Skeletal muscle tissue (tissue), 4 donors: ENCODE results near the gene ZAP70. TPM values are rescaled to one million over a fixed set of nuclear protein-coding genes. Genes with fewer than 3 reads are reported as not detected.
"Not testable (repeated sequence)": the region's sequence is repeated elsewhere in the genome, so short reads cannot be mapped to it uniquely, and the experiment has no call there.

ENCODE experiments used
- H3K27ac ChIP-seq: one replicate; pipeline ENCODE4 v1.7.0; 2013; ENCODE audit warnings: mild to moderate bottlenecking, low read depth, low read length, inconsistent platforms
- H3K27me3 ChIP-seq, 3 donors: one replicate each; pipeline ENCODE4 v1.7.0; 2013; ENCODE audit warnings: low read length in 3 of 3; ENCODE audit not compliant: control insufficient read depth in 3 of 3, insufficient read depth in 3 of 3
- H3K36me3 ChIP-seq, 3 donors: one replicate each; pipeline ENCODE4 v1.7.0; 2013; ENCODE audit warnings: low read length in 3 of 3; ENCODE audit not compliant: control insufficient read depth in 3 of 3, insufficient read depth in 3 of 3
- H3K4me1 ChIP-seq, 3 donors: one replicate each; pipeline ENCODE4 v1.7.0; 2013; ENCODE audit warnings: low read length in 3 of 3, mild to moderate bottlenecking in 3 of 3; ENCODE audit not compliant: control insufficient read depth in 3 of 3, insufficient read depth in 3 of 3
- H3K4me3 ChIP-seq, 3 donors: one replicate each; pipeline ENCODE4 v1.7.0; 2013; ENCODE audit warnings: low read length in 3 of 3
- H3K9ac ChIP-seq, 3 donors: one replicate each; pipeline ENCODE4 v1.7.0; 2013; ENCODE audit warnings: low read length in 3 of 3, mild to moderate bottlenecking in 3 of 3, moderate library complexity in 2 of 3, low read depth in 1 of 3
- H3K9me3 ChIP-seq, 3 donors: one replicate each; pipeline ENCODE4 v1.7.0; 2013; ENCODE audit warnings: low read length in 3 of 3; ENCODE audit not compliant: control insufficient read depth in 3 of 3
- total RNA-seq: library from RNA; depleted of rRNA; stranded (reverse); fragments of >200 nt; gene quantifications from one replicate; pipeline ENCODE4 v1.2.3, GENCODE V29; 2014
- donor health status: Osteomylitis.

The ZAP70 gene
- total RNA-seq, 1 donor from 2014 or later, result 3.1 TPM

DNA sequence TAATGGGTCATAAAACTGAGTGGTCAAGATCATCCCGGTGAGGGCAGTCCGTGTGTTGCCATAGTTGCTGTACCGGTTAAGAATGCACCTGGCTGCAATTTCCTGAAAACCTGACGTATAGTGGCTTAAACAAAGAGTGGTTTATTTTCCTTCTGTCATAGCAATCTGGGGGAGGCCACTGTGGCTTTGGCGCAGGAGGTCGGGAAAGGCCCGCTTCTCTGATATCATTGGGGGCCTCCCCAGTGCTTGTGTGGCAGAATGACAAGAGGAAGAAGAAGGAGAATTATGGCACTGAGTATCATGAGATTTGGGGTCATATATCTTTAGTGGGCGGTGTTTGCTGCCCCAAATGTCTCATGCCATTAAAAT lies 39.5 kb upstream of the ZAP70 start:
- H3K27ac ChIP-seq, result no peak overlapping the region
- H3K36me3 ChIP-seq, result peaks cover 0 to 2% (median 0%) of the 10 kb centered on the region in 3 donors
- no peaks in the 10 kb centered on the region for H3K9me3 ChIP-seq
- H3K4me1 ChIP-seq, result no peaks in the 10 kb centered on the region
- H3K27me3 ChIP-seq, result no peaks in the 10 kb centered on the region
- H3K4me3 ChIP-seq, result no peak overlapping the region
- no peak overlapping the region for H3K9ac ChIP-seq

DNA sequence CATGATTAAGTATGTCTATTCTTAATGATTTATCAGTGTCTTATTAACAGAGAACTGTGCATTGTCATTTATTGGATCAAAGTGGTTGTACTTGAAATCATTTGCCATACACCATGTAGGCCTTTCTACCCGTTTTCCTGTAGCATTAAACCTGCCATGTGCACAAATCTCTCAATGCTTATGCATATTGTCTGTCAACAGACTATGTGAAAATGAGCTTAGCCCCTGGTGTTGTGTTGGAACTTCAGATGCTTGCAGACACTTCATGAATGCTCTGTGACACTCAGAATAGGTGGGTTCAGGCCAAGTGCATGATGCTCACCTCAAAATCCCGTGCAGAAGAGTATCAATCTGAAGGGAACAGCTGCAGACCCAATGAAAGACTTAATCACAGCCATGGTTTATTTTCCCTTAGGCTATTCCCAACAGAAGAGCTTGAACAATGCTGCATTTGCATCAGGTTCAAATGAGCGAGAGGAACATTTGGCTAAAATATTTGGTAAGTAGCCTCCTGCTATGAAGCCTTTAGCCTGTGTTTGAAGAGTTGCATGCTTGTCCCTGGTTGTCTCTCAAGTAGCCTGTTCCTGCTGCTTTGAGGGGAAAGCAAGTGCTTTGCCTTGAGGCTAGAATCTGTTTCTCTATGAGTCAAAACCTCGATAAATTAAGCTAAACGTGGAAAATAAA lies 37.8 kb upstream of the ZAP70 start:
- Histone ChIP-seq H3K4me1 (no peaks in the 10 kb centered on the region), H3K4me3 (no peak overlapping the region), H3K36me3 (no peaks in the 10 kb centered on the region), H3K27ac (no peak overlapping the region), H3K9ac (no peak overlapping the region), H3K9me3 (no peaks in the 10 kb centered on the region), H3K27me3 (no peaks in the 10 kb centered on the region)

DNA sequence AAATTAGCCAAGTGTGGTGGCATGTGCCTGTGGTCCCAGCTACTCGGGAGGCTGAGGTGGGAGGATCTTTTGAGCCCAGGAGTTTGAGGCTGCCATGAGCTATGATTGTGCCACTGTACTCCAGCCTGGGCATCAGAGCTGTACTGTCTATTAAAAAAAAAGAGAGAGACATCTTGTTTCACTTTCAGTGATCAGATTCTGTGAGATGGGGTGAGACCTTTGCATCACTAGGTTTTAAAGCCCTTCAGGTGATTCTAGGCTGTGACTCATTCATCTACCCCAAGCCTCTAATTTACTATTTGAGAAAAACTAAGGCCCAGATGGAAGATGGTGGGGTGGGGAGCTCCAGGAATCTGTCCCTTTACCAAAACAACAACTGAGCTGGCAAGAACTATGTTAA lies 36.8 kb upstream of the ZAP70 start:
- H3K9ac ChIP-seq, result no peak overlapping the region
- no peaks in the 10 kb centered on the region for H3K36me3 ChIP-seq
- H3K9me3 ChIP-seq, result no peaks in the 10 kb centered on the region

DNA sequence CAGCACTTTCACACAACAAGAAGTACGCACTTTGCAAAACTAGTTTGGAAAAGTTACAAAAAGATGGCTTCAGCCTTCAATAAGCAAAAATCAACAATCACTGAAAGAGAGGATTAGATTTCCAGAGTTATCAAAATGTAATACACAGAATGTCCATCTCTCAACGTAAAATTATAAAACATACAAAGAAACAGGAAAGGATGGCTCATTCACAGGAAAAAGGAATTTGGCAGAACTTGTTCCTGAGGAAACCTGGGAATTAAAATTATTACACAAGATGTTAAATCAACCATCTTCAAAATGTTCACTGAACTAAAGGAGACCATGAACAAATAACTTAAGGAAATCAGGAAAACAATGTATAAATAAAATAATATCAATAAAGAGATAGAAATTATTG lies 35.9 kb upstream of the ZAP70 start:
- H3K27me3 ChIP-seq, result no peaks in the 10 kb centered on the region
- no peaks in the 10 kb centered on the region for H3K4me1 ChIP-seq
- no peak overlapping the region for H3K27ac ChIP-seq
- no peaks in the 10 kb centered on the region for H3K36me3 ChIP-seq
- H3K4me3 ChIP-seq, result no peak overlapping the region
- no peaks in the 10 kb centered on the region for H3K9me3 ChIP-seq
- no peak overlapping the region for H3K9ac ChIP-seq

More for the DNA sequence above, 36.8 kb upstream of the ZAP70 start:
- Histone ChIP-seq H3K27ac (no peak overlapping the region), H3K4me3 (no peak overlapping the region), H3K4me1 (no peaks in the 10 kb centered on the region), H3K27me3 (no peaks in the 10 kb centered on the region)

DNA sequence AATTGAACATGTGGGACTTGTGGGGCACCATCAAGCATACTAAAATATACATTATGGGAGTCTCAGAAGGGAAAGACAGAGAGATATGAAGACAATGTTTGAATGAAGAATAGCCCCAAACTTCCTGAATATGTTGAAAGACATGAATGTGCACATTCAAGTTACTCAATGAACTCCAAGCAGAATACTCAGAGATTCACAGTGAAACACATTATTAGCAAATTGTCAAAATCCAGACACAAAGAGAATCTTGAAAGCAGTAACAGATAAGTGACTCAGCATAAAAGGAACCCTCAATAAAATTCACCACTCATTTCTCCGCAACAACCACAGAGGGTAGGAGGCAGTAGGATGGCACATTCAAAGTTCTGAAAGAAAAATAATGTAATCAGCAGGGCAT lies 35.1 kb upstream of the ZAP70 start:
- no peak overlapping the region for H3K27ac ChIP-seq
- no peaks in the 10 kb centered on the region for H3K27me3 ChIP-seq
- no peaks in the 10 kb centered on the region for H3K4me1 ChIP-seq
- no peaks in the 10 kb centered on the region for H3K9me3 ChIP-seq
- H3K9ac ChIP-seq, result no peak overlapping the region
- no peaks in the 10 kb centered on the region for H3K36me3 ChIP-seq
- no peak overlapping the region for H3K4me3 ChIP-seq

DNA sequence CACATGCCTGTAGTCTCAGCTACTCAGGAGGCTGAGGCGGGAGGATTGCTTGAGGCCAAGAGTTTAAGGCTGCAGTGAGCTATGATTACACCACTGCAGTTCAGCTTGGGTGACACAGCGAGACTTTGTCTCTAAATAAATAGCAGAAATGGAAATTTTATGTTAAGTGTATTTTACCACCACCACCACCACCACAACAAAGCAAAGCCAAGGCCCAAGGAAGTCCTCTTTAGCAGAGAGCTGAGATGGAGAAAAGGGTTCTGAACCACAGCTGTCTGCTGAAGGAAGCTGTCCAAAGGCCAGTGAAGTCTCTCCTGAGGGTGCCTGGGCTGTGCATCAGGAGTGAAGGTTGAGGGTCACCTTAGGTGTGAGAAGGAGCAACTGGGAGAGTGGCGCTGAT lies 26.1 kb upstream of the ZAP70 start:
- not testable (repeated sequence) for H3K4me3 ChIP-seq, H3K36me3 ChIP-seq, H3K27ac ChIP-seq, H3K4me1 ChIP-seq, H3K9ac ChIP-seq, H3K27me3 ChIP-seq, H3K9me3 ChIP-seq

DNA sequence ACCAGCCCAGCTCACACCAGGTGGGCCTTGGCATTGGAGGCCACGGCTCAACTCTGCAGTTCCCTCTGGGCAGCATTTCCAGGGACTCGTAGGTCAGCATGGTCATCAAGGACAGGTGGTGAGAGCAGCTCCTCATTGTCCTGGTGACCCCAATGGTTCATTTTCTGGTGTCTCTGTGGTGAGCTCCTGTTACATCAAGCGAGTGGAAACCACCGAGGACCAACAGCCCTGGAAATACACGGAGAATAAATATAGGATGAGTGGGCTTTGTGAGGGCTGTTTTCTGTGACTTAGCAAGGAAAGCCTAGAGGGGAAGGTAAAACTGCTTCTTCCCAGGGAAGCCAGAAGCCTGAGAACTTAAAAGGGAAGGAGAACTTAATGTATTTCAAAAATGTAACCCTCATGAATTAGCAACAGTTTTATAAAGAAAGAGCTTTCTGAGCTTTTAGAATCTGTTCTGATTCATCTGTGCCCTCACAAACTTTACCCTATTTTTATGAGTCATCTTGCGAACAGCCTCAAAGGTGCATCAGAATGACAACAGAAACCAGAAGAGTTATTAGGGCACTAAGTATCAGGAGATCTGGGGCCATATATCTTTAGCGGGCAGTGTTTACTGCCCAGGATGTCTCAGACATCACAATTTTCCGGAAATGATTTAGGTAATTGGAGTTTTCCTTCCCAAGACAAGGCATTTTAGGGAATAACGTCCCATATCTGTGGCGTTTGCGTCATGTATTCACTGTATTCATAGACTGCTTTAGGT lies 25.1 kb upstream of the ZAP70 start:
- Histone ChIP-seq H3K27ac (no peak overlapping the region), H3K36me3 (no peaks in the 10 kb centered on the region), H3K9ac (no peak overlapping the region), H3K9me3 (no peaks in the 10 kb centered on the region), H3K27me3 (no peaks in the 10 kb centered on the region), H3K4me1 (no peaks in the 10 kb centered on the region), H3K4me3 (no peak overlapping the region)

DNA sequence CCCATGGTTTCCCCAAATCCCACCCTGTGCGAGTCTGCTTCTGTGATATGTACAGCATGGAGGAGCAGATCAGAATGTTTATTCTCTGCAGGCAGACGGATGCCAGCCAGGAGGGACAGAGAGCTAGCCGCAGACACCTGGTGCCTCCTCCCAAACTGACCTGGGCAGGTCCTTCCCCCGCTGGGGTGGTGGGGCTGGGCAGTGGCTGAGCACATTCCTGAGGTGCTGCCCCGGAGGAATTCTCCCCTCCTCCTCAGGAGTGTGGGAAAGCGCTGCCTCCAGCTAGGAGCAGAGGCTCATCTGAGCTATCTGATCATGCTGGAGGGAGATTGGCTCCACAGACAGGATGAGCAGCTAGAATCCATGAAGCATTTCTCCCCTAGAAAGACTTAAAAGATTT lies 22.2 kb upstream of the ZAP70 start:
- H3K27me3 ChIP-seq, result no peaks in the 10 kb centered on the region
- H3K9ac ChIP-seq, result no peak overlapping the region
- no peaks in the 10 kb centered on the region for H3K4me1 ChIP-seq
- no peak overlapping the region for H3K4me3 ChIP-seq
- H3K36me3 ChIP-seq, result no peaks in the 10 kb centered on the region
- H3K9me3 ChIP-seq, result no peaks in the 10 kb centered on the region
- no peak overlapping the region for H3K27ac ChIP-seq

DNA sequence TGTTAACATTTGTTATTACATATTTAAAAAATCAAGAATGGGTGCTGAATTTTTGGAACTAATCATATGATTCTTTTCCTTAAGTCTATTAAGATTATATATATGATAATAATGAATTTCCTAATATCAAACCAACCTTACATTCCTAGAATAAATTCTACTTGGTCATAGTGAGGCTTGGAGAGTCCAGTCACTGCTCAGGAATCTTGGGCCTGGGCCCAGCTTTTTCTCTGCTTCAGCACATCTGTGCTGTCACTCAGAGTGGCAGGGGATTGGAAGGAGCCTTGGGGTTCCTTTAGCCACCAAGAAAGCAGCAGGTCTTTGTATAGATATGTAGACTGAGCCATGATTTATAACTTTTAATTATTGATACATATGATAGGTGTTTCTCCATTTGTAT lies 19.9 kb upstream of the ZAP70 start:
- Histone ChIP-seq H3K27me3 (no peaks in the 10 kb centered on the region), H3K27ac (no peak overlapping the region), H3K36me3 (no peaks in the 10 kb centered on the region), H3K4me3 (no peak overlapping the region), H3K4me1 (peaks cover 0 to 2% (median 0%) of the 10 kb centered on the region in 3 donors), H3K9me3 (no peaks in the 10 kb centered on the region), H3K9ac (no peak overlapping the region)

DNA sequence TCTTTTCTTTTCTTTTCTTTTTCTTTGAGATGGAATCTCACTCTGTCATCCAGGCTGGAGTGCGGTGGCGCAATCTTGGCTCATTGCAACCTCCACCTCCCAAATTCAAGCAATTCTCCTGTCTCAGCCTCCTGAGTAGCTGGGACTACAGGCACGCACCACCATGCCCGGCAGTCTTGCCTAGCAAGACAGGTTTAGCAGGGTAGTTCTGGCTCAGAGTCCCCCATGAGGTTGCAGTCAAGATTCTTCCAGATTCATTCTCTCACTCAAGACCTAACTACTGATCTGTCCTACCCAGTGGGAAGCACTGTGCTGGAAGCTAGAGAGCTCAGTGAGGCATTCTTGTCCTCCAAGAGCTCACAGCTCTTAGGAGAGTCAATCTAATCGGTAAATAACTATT lies 17.6 kb upstream of the ZAP70 start:
- Histone ChIP-seq H3K27me3 (no peaks in the 10 kb centered on the region), H3K36me3 (no peaks in the 10 kb centered on the region), H3K9ac (no peak overlapping the region), H3K4me1 (peaks cover 0 to 2% (median 0%) of the 10 kb centered on the region in 3 donors), H3K4me3 (no peak overlapping the region), H3K9me3 (no peaks in the 10 kb centered on the region), H3K27ac (no peak overlapping the region)
